ENCODE results near the gene NSD1.

Gene NSD1

DNA sequence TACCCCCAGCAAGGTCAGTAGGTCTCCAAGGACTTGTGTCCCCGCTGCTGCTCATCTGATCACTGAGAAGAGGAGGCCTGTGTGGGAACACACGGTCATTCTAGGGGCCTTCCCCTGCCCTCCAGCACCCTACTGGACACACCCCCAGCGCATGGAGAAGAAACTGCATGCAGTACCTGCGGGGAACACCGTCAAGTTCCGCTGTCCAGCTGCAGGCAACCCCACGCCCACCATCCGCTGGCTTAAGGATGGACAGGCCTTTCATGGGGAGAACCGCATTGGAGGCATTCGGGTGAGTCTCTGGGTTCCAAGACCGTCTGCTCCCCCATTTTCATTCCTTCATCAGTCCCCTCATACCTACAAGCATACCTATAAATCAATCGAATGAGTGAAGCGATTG lies 42.8 kb upstream of the NSD1 start:
- H3K4me3 ChIP-seq, result no peak overlapping the region
- H3K4me2 ChIP-seq, result no peak overlapping the region
- no peaks in the 10 kb centered on the region for H3K9me3 ChIP-seq (replicated peaks in 1 of 11)
- H4K20me1 ChIP-seq, result peaks cover 0 to 38% (median 0%) of the 10 kb centered on the region in 11 experiments; a peak in 4 of 22 replicates
- H3K9ac ChIP-seq, result no peak overlapping the region
- peaks cover 15 to 55% (median 49%) of the 10 kb centered on the region in 10 experiments for H3K4me1 ChIP-seq
- H3K36me3 ChIP-seq, result no peaks in the 10 kb centered on the region
- H3K27me3 ChIP-seq, result peaks cover 0 to 8% (median 0%) of the 10 kb centered on the region in 11 experiments; a peak in 3 of 22 replicates
- H3K27ac ChIP-seq, result no peak overlapping the region
- TF ChIP-seq Cebpa-rat (IDR thresholded peaks at IDR 0.05), result no peak

GRCh38 chr5:177091232-177091631 lies 42.3 kb upstream of the NSD1 start:
- Histone ChIP-seq H3K27ac (no peak overlapping the region), H3K36me3 (no peaks in the 10 kb centered on the region), H3K27me3 (peaks cover 0 to 8% (median 0%) of the 10 kb centered on the region in 11 experiments; a peak in 3 of 22 replicates), H4K20me1 (peaks cover 0 to 35% (median 0%) of the 10 kb centered on the region in 11 experiments; a peak in 4 of 22 replicates), H3K9ac (no peak overlapping the region), H3K9me3 (replicated peaks in 1 of 11) (no peaks in the 10 kb centered on the region), H3K4me3 (no peak overlapping the region), H3K4me2 (no peak overlapping the region), H3K4me1 (peaks cover 15 to 51% (median 45%) of the 10 kb centered on the region in 10 experiments)
- no peak for TF ChIP-seq Cebpa-rat (IDR thresholded peaks at IDR 0.05)

- peaks cover 0 to 34% (median 0%) of the 10 kb centered on the region in 11 experiments; a peak in 3 of 22 replicates for H4K20me1 ChIP-seq
- no peak for TF ChIP-seq Cebpa-rat (IDR thresholded peaks at IDR 0.05)
- no peaks in the 10 kb centered on the region for H3K9me3 ChIP-seq (replicated peaks in 1 of 11)
- H3K27ac ChIP-seq, result no peak overlapping the region
- H3K9ac ChIP-seq, result no peak overlapping the region
- no peaks in the 10 kb centered on the region for H3K36me3 ChIP-seq
- H3K4me1 ChIP-seq, result peaks cover 15 to 42% (median 36%) of the 10 kb centered on the region in 10 experiments
- peaks cover 0 to 4% (median 0%) of the 10 kb centered on the region in 11 experiments; a peak in 2 of 22 replicates for H3K27me3 ChIP-seq
- H3K4me2 ChIP-seq, result no peak overlapping the region
- no peak overlapping the region for H3K4me3 ChIP-seq
Measured at GRCh38 chr5:177092178-177093081, 41.1 kb upstream of the NSD1 start.

GRCh38 chr5:177093082-177093712 lies 40.4 kb upstream of the NSD1 start:
- Histone ChIP-seq H3K4me3 (no peak overlapping the region), H4K20me1 (peaks cover 0 to 34% (median 0%) of the 10 kb centered on the region in 11 experiments; a peak in 3 of 22 replicates), H3K9me3 (replicated peaks in 1 of 11) (no peaks in the 10 kb centered on the region), H3K4me2 (no peak overlapping the region), H3K36me3 (no peaks in the 10 kb centered on the region), H3K9ac (no peak overlapping the region), H3K4me1 (peaks cover 15 to 44% (median 39%) of the 10 kb centered on the region in 10 experiments), H3K27me3 (no peaks in the 10 kb centered on the region), H3K27ac (no peak overlapping the region)
- TF ChIP-seq Cebpa-rat (IDR thresholded peaks at IDR 0.05), result no peak

DNA sequence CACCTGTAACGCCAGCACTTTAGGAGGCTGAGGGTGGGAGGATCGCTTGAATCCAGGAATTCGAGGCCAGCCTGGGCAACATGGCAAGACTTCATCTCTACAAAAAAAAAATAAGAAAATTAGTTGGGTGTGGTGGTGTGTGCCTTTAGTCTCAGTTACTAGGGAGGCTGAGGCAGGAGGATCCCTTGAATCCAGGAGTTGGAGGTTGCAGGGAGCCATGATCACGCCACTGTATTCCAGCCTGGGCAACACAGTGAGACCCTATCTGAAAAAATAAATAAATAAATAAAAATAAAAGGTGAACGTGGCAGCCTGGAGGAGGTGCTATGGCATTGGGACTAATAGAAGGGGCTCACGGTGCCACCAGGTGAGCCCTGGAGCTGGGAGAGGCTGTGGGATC lies 39.8 kb upstream of the NSD1 start:
- H3K4me2 ChIP-seq, result no peak overlapping the region
- H3K9me3 ChIP-seq (replicated peaks in 1 of 11), result no peaks in the 10 kb centered on the region
- no peaks in the 10 kb centered on the region; a peak in 1 of 22 replicates for H3K27me3 ChIP-seq
- H3K4me1 ChIP-seq, result peaks cover 12 to 44% (median 40%) of the 10 kb centered on the region in 10 experiments
- no peak overlapping the region for H3K4me3 ChIP-seq
- H3K36me3 ChIP-seq, result no peaks in the 10 kb centered on the region
- no peak for TF ChIP-seq Cebpa-rat (IDR thresholded peaks at IDR 0.05)
- H3K9ac ChIP-seq, result no peak overlapping the region
- H4K20me1 ChIP-seq, result peaks cover 0 to 34% (median 0%) of the 10 kb centered on the region in 11 experiments; a peak in 3 of 22 replicates
- H3K27ac ChIP-seq, result no peak overlapping the region

DNA sequence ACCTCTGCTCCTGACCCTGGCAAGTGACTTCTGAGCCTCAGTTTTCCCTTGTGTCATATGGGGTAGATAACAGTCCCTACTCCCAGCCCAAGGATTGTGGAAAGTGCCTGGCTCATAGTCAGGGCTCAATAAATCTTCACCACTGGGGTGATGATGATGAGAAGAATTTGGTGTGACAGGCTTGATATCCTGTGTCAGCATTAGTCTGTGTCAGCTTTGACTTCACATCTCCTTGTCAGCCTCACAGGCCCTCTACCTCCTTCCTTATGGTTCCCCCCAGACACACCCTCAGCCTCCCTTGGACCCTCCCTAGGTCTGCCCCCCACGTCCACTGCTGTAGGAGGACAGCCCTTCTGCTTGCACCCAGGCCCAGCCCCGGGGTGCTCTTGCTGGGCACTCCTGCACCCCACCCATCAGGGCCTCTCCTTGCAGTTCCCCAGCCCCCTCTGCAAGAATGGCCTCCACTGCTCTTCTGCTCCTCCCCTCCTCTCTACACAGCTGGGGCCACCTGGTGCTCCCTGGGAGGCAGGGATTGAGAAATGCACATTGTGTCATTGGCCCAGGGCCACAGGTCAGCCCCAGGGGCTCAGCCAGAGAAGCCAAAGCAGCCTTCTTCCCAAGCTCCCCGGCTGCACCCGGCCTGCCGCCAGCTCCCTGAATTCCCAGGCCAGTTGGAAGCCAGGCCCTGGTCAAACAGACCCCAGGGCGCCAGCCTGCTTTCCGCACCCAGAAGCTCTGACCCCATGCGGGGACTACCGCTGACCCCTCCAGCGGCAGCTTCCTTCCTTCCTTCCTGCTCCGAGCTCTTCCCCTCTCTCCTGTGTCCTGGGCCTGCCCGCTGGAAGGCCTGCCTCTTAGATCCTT lies 39.1 kb upstream of the NSD1 start:
- no peak overlapping the region for H3K4me3 ChIP-seq
- no peaks in the 10 kb centered on the region for H3K9me3 ChIP-seq (replicated peaks in 1 of 11)
- peak overlapping the region in 1 of 11 experiments; percentile 18; a peak in 2 of 22 replicates for H3K9ac ChIP-seq
- peaks cover 0 to 30% (median 0%) of the 10 kb centered on the region in 11 experiments; a peak in 3 of 22 replicates for H4K20me1 ChIP-seq
- peaks cover 0 to 3% (median 0%) of the 10 kb centered on the region in 11 experiments; a peak in 2 of 22 replicates for H3K27me3 ChIP-seq
- H3K4me1 ChIP-seq, result peaks cover 8 to 44% (median 40%) of the 10 kb centered on the region in 10 experiments
- no peak for TF ChIP-seq Cebpa-rat (IDR thresholded peaks at IDR 0.05)
- peak overlapping the region in 10 of 11 experiments; percentile 7 to 72 (median 54); a peak in 17 of 22 replicates for H3K4me2 ChIP-seq
- H3K36me3 ChIP-seq, result no peaks in the 10 kb centered on the region
- peak overlapping the region in 3 of 11 experiments; percentile 21 to 29 (median 25); a peak in 4 of 22 replicates for H3K27ac ChIP-seq

- Histone ChIP-seq H4K20me1 (peaks cover 0 to 23% (median 0%) of the 10 kb centered on the region in 11 experiments; a peak in 3 of 22 replicates), H3K9me3 (replicated peaks in 1 of 11) (no peaks in the 10 kb centered on the region), H3K9ac (peak overlapping the region in 1 of 11 experiments; percentile 18; a peak in 1 of 22 replicates), H3K27me3 (peaks cover 0 to 6% (median 0%) of the 10 kb centered on the region in 11 experiments; a peak in 2 of 22 replicates), H3K4me3 (no peak overlapping the region), H3K4me1 (peaks cover 4 to 44% (median 39%) of the 10 kb centered on the region in 10 experiments; a peak in 18 of 20 replicates), H3K27ac (peak overlapping the region in 3 of 11 experiments; percentile 21 to 29 (median 25); a peak in 4 of 22 replicates), H3K4me2 (peak overlapping the region in 9 of 11 experiments; percentile 24 to 72 (median 55); a peak in 15 of 22 replicates), H3K36me3 (no peaks in the 10 kb centered on the region)
- TF ChIP-seq Cebpa-rat (IDR thresholded peaks at IDR 0.05), result no peak
Measured at GRCh38 chr5:177095088-177095669, 38.4 kb upstream of the NSD1 start.
